ENCODE measurements around the gene ADSS1. TPM values are rescaled to one million over a fixed set of nuclear protein-coding genes. Genes with fewer than 3 reads are reported as not detected.

The ADSS1 gene
- total and polyA plus RNA-seq, 10 donors: 2.7 to 11.7 (median 5.1) TPM

GRCh38 chr14:104676694-104677511, 47.1 kb upstream of the ADSS1 start:
- peak; percentile 82 for DNase-seq
- Histone ChIP-seq H3K27me3 (replicated peaks in 1 of 7) (peaks cover 0 to 9% (median 0%) of the 10 kb centered on the region in 7 donors), H3K4me1 (peaks cover 30 to 57% (median 46%) of the 10 kb centered on the region in 6 donors), H3K9me3 (no peaks in the 10 kb centered on the region), H3K27ac (peak overlapping the region in 7 of 8 donors; percentile 71 to 89 (median 84)), H3K4me3 (peak overlapping the region; percentile 27 to 72 (median 51)), H3K36me3 (no peaks in the 10 kb centered on the region)
- no peak for TF ChIP-seq POLR2A (IDR thresholded peaks at IDR 0.05)
- TF ChIP-seq POLR2AphosphoS5 (IDR thresholded peaks at IDR 0.05): no peak
- TF ChIP-seq, protein P1, sequence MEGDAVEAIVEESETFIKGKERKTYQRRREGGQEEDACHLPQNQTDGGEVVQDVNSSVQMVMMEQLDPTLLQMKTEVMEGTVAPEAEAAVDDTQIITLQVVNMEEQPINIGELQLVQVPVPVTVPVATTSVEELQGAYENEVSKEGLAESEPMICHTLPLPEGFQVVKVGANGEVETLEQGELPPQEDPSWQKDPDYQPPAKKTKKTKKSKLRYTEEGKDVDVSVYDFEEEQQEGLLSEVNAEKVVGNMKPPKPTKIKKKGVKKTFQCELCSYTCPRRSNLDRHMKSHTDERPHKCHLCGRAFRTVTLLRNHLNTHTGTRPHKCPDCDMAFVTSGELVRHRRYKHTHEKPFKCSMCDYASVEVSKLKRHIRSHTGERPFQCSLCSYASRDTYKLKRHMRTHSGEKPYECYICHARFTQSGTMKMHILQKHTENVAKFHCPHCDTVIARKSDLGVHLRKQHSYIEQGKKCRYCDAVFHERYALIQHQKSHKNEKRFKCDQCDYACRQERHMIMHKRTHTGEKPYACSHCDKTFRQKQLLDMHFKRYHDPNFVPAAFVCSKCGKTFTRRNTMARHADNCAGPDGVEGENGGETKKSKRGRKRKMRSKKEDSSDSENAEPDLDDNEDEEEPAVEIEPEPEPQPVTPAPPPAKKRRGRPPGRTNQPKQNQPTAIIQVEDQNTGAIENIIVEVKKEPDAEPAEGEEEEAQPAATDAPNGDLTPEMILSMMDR (IDR thresholded peaks at IDR 0.05 in 8 of 11, conservative IDR thresholded peaks at IDR 0.05 in 3 of 11): no peak
- WGBS, 5 donors: 19 to 30% (median 25%) methylated on average over 17 to 29 of the region's 29 CpGs
- intact Hi-C loops (cut with DNase I; ENCODE audit: low total_unique reads): no loop called here

- TF ChIP-seq POLR2AphosphoS5 (IDR thresholded peaks at IDR 0.05) (peak; percentile 79 to 90 (median 87)), POLR2A (IDR thresholded peaks at IDR 0.05) (no peak)
- H3K9me3 ChIP-seq: no peaks in the 10 kb centered on the region
- intact Hi-C loops (cut with DNase I; ENCODE audit: low total_unique reads): no loop called here
- peak overlapping the region; percentile 71 to 89 (median 84) for H3K27ac ChIP-seq
- WGBS, 5 donors: 0 to 1% (median 0%) methylated on average over 34 to 43 of the region's 43 CpGs
- peaks cover 0 to 9% (median 0%) of the 10 kb centered on the region in 7 donors for H3K27me3 ChIP-seq (replicated peaks in 1 of 7)
- H3K36me3 ChIP-seq: no peaks in the 10 kb centered on the region
- peaks cover 30 to 65% (median 53%) of the 10 kb centered on the region in 6 donors for H3K4me1 ChIP-seq
- peak overlapping the region; percentile 27 to 72 (median 51) for H3K4me3 ChIP-seq
- peak; percentile 90 for DNase-seq
These were observed 46.3 kb upstream of the ADSS1 start for GRCh38 chr14:104677512-104678332.

DNA sequence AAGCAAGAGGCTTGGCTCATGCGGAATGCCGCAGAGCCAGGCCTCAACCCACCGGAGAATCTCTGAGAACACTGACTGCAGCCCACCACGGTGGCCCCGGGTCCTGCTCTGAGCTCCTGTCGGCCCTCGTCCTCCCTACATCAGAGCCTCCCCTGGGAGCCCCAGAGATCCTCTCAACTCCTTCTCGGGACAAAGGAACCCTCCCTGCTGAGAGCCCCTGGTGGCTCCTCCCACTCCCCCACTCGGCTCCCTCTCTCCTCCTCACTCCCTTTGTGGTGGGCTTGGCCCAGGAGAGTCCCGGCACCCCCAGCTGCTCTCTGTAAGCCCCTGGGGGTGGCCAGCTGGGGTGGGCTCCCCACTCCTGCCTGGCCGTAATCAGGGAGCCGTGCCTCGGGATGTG, 45.7 kb upstream of the ADSS1 start:
- Histone ChIP-seq H3K27ac (peak overlapping the region; percentile 71 to 89 (median 84)), H3K36me3 (no peaks in the 10 kb centered on the region), H3K4me1 (peaks cover 30 to 70% (median 54%) of the 10 kb centered on the region in 6 donors), H3K27me3 (replicated peaks in 1 of 7) (peaks cover 0 to 9% (median 0%) of the 10 kb centered on the region in 7 donors), H3K9me3 (no peaks in the 10 kb centered on the region), H3K4me3 (peak overlapping the region in 7 of 8 donors; percentile 35 to 72 (median 51))
- intact Hi-C loops (cut with DNase I; ENCODE audit: low total_unique reads): no loop called here
- TF ChIP-seq POLR2A (IDR thresholded peaks at IDR 0.05): no peak
- TF ChIP-seq, protein P1 (IDR thresholded peaks at IDR 0.05 in 8 of 11, conservative IDR thresholded peaks at IDR 0.05 in 3 of 11): no peak
- no peak for TF ChIP-seq POLR2AphosphoS5 (IDR thresholded peaks at IDR 0.05)
- 3 to 23% (median 18%) methylated on average over 8 to 13 of the region's 13 CpGs for WGBS, 5 donors
- peak; percentile 80 for DNase-seq

DNA sequence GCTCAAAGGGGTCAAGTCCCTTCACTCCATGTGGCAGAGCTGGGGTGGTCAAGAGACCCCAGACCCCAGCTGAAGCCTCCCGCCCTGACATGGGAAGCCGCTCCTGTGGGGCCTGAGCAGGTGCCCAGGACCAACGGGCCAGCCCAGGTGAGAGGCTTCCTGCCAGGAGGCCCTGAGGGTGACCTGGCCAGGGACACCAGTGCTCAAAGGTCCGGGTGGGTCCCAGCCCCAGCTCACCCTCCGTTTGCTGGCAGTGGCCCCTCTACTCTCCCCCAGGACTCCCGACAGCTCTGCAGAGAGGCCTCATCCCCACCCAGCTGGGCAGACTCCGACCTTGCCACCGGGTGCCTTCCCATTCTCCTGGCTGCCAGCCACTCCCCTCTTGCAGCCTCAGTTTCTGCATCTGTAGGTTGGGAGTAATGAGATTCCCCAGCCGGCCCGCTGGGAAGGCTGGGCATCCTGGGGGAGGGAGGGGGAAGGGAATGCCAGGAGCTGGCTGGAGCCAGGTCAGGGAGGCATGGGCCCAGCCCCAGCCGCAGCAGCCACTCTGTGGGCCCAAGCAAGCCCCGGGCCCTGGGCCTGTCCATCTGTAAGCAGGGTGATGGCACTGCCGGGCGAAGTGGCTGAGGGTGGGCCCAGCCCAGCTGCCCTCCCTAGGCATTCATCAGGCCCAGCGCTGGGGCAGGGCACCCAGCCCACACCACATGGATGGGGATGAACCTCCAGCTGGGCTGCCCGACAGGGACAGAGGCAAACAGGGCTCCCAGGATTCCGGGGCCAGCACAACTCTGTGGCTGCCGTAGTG, 44.9 kb upstream of the ADSS1 start:
- Histone ChIP-seq H3K4me1 (peaks cover 30 to 70% (median 54%) of the 10 kb centered on the region in 6 donors), H3K27ac (peak overlapping the region in 5 of 8 donors; percentile 80 to 89 (median 84))

More for the DNA sequence above, 44.9 kb upstream of the ADSS1 start:
- intact Hi-C loops (cut with DNase I; ENCODE audit: low total_unique reads): no loop called here
- TF ChIP-seq POLR2AphosphoS5 (IDR thresholded peaks at IDR 0.05) (no peak), POLR2A (IDR thresholded peaks at IDR 0.05) (no peak)
- TF ChIP-seq, protein P1 (IDR thresholded peaks at IDR 0.05 in 8 of 11, conservative IDR thresholded peaks at IDR 0.05 in 3 of 11): no peak
- Histone ChIP-seq H3K27me3 (replicated peaks in 1 of 7) (peaks cover 0 to 9% (median 0%) of the 10 kb centered on the region in 7 donors), H3K36me3 (no peaks in the 10 kb centered on the region), H3K9me3 (no peaks in the 10 kb centered on the region), H3K4me3 (peak overlapping the region in 1 of 8 donors; percentile 72)
- WGBS, 5 donors: 86 to 89% (median 87%) methylated on average over 7 to 18 of the region's 18 CpGs
- peak; percentile 75 for DNase-seq
